HEK293T (cell line): ENCODE results near the gene AFG3L2.

ENCODE experiments used
- CTCF ChIA-PET: fragments of 350-600 bp; formaldehyde crosslinking; extraction: SDS; loops from one replicate; lab custom pipeline; 2021; ENCODE audit warnings: antibody characterized with exemption, inconsistent platforms; lab: Yijun Ruan, JAX
- POLR2A ChIA-PET: fragments of 350-600 bp; formaldehyde crosslinking; extraction: SDS; loops from one replicate; lab custom pipeline; 2020; ENCODE audit warnings: antibody characterized with exemption, inconsistent platforms; lab: Yijun Ruan, JAX
- DNase-seq: peaks from one replicate; pipeline ENCODE4 v3.0.0; 2012; ENCODE audit warnings: mixed read lengths; ENCODE audit errors: extremely low spot score
- ARNT ChIP-seq: fragments of 450-650 bp; IDR thresholded peaks from 2 replicates; pipeline ENCODE4 v1.6.1; 2017; ENCODE audit warnings: mild to moderate bottlenecking
- BHLHE40 ChIP-seq: fragments of 450-650 bp; IDR thresholded peaks from 2 replicates; pipeline ENCODE4 v1.6.1; 2016; ENCODE audit warnings: mild to moderate bottlenecking, moderate library complexity, borderline replicate concordance
- CTBP1 ChIP-seq: fragments of 450-650 bp; IDR thresholded peaks from 2 replicates; pipeline ENCODE4 v1.6.1; 2016; ENCODE audit warnings: borderline replicate concordance
- ELF4 ChIP-seq: fragments of 450-650 bp; IDR thresholded peaks from 2 replicates; pipeline ENCODE4 v1.6.1; 2017; ENCODE audit warnings: antibody characterized with exemption
- FOXA1 ChIP-seq: fragments of 450-650 bp; IDR thresholded peaks from 2 replicates; pipeline ENCODE4 v1.6.1; 2016; ENCODE audit warnings: mild to moderate bottlenecking
- FOXK2 ChIP-seq: fragments of 450-650 bp; IDR thresholded peaks from 2 replicates; pipeline ENCODE4 v1.6.1; 2016; ENCODE audit warnings: mild to moderate bottlenecking
- FOXM1 ChIP-seq: fragments of 450-650 bp; IDR thresholded peaks from 2 replicates; pipeline ENCODE4 v1.6.1; 2017; ENCODE audit warnings: mild to moderate bottlenecking, borderline replicate concordance
- HDGF ChIP-seq: fragments of 450-650 bp; IDR thresholded peaks from 2 replicates; pipeline ENCODE4 v1.6.1; 2017; ENCODE audit warnings: antibody characterized with exemption, borderline replicate concordance
- L3MBTL2 ChIP-seq: fragments of 450-650 bp; conservative IDR thresholded peaks from 2 replicates; pipeline ENCODE4 v1.6.1; 2016; ENCODE audit warnings: mild to moderate bottlenecking
- LEF1 ChIP-seq: fragments of 450-650 bp; IDR thresholded peaks from 2 replicates; pipeline ENCODE4 v1.6.1; 2017; ENCODE audit warnings: mild to moderate bottlenecking, borderline replicate concordance
- NFRKB ChIP-seq: fragments of 450-650 bp; IDR thresholded peaks from 2 replicates; pipeline ENCODE4 v1.6.1; 2016; ENCODE audit warnings: mild to moderate bottlenecking, moderate library complexity
- SP1 ChIP-seq: fragments of 450-650 bp; IDR thresholded peaks from 2 replicates; pipeline ENCODE4 v1.6.1; 2017
- SUZ12 ChIP-seq: fragments of 450-650 bp; IDR thresholded peaks from 2 replicates; pipeline ENCODE4 v1.6.1; 2016; ENCODE audit warnings: mild to moderate bottlenecking
- TARDBP ChIP-seq: fragments of 450-650 bp; IDR thresholded peaks from 2 replicates; pipeline ENCODE4 v1.6.1; 2016
- ZNF384 ChIP-seq: fragments of 450-650 bp; IDR thresholded peaks from 2 replicates; pipeline ENCODE4 v1.6.1; 2016
- TF ChIP-seq, protein P1 (sequence below): fragments of 450-650 bp; IDR thresholded peaks from 2 replicates; pipeline ENCODE4 v1.6.1; 2016

The AFG3L2 gene

GRCh38 chr18:12304351-12305210, 72.4 kb downstream of the AFG3L2 start:
- DNase-seq: no peak
- ChIA-PET CTCF (no interaction called here), POLR2A (no interaction called here)
- TF ChIP-seq ELF4 (no peak), ZNF384 (no peak), TARDBP (no peak), HDGF (no peak), NFRKB (no peak), FOXK2 (no peak), BHLHE40 (no peak), LEF1 (no peak), FOXA1 (no peak), SP1 (no peak), FOXM1 (no peak), ARNT (no peak), L3MBTL2 (no peak), SUZ12 (no peak), CTBP1 (no peak)
- TF ChIP-seq, protein P1, sequence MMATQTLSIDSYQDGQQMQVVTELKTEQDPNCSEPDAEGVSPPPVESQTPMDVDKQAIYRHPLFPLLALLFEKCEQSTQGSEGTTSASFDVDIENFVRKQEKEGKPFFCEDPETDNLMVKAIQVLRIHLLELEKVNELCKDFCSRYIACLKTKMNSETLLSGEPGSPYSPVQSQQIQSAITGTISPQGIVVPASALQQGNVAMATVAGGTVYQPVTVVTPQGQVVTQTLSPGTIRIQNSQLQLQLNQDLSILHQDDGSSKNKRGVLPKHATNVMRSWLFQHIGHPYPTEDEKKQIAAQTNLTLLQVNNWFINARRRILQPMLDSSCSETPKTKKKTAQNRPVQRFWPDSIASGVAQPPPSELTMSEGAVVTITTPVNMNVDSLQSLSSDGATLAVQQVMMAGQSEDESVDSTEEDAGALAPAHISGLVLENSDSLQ: no peak

DNA sequence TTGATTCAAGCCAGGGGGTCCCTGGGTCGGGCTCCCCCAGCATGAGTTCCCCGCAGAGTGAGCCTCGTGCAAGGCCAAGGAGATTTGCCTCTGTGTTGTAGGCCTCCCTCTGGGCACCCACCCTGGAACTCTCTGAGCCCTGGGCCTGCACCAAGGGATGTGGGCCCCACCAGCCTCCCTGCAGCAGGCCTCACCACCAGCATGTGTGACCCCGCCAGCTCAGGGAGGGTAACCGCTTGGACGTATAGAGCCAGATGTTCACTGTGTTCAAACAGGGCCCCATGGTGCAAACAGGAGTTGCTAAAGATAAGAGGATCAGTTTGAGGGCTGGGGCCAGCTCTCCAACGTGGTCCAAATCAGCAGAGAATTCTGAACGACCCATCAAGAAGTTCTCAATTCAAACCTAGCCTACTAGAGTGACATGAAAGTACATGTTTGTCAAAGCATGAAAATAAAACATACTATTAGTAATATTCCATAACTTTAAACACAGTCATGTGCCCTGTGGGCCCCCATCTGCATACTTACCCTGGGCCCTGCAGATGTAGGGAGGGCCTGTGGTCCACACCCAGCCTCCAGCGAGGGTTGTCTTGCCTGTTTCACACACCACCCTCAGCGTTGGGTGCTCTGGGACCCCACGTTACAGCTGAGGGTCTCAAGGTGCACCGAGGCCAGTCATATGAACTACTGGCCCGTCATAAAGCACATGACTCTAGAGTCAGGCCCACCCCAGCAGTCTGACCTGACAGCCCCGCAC, 74.5 kb downstream of the AFG3L2 start:
- TF ChIP-seq FOXA1 (no peak), ELF4 (no peak), FOXK2 (no peak), NFRKB (no peak), ZNF384 (no peak)
- ChIA-PET CTCF (no interaction called here), POLR2A (no interaction called here)
- no peak for DNase-seq

- ChIA-PET CTCF (no interaction called here), POLR2A (no interaction called here)
- DNase-seq: no peak
- TF ChIP-seq FOXM1: no peak
- no peak for TF ChIP-seq BHLHE40
- no peak for TF ChIP-seq ARNT
- TF ChIP-seq ELF4: no peak
- TF ChIP-seq NFRKB: no peak
These were observed 75.6 kb downstream of the AFG3L2 start for GRCh38 chr18:12301263-12302005.

GRCh38 chr18:12299862-12300261, 77.2 kb downstream of the AFG3L2 start:
- CTCF ChIA-PET: no interaction called here
- POLR2A ChIA-PET: no interaction called here
- no peak for DNase-seq
- TF ChIP-seq FOXK2: no peak
- TF ChIP-seq ELF4: no peak
- TF ChIP-seq BHLHE40: no peak
- TF ChIP-seq CTBP1: no peak
- no peak for TF ChIP-seq ARNT

- no peak for DNase-seq
- CTCF ChIA-PET: no interaction called here
- POLR2A ChIA-PET: no interaction called here
- TF ChIP-seq TARDBP (no peak), BHLHE40 (no peak), ZNF384 (no peak), FOXA1 (no peak), LEF1 (no peak), ELF4 (no peak), FOXK2 (no peak), FOXM1 (no peak), SUZ12 (no peak), CTBP1 (no peak), HDGF (no peak), SP1 (no peak), NFRKB (no peak), ARNT (no peak), L3MBTL2 (no peak)
- TF ChIP-seq, protein P1: no peak
These were observed 80.6 kb downstream of the AFG3L2 start for GRCh38 chr18:12296457-12296856.

- POLR2A ChIA-PET: no interaction called here
- no peak for TF ChIP-seq FOXM1
- no peak for TF ChIP-seq NFRKB
- TF ChIP-seq, protein P1: no peak
- no peak for TF ChIP-seq TARDBP
- no peak for TF ChIP-seq ZNF384
- no peak for TF ChIP-seq CTBP1
- no peak for TF ChIP-seq HDGF
- no peak for TF ChIP-seq BHLHE40
- TF ChIP-seq ELF4: no peak
- TF ChIP-seq FOXA1: no peak
- no peak for TF ChIP-seq LEF1
- TF ChIP-seq SP1: no peak
- no peak for TF ChIP-seq ARNT
- TF ChIP-seq FOXK2: no peak
- no peak for TF ChIP-seq L3MBTL2
- no peak for TF ChIP-seq SUZ12
- DNase-seq: no peak
- CTCF ChIA-PET: interaction anchor here (0.6 kb wide), 1 partner anchor 329 kb away, joined by 3 read pairs; no protein-coding TSS in a partner anchor
These were observed 81.0 kb downstream of the AFG3L2 start for GRCh38 chr18:12296087-12296403.
